HG03159 (cell line): ENCODE data around the gene RNASE9.
"Not testable (repeated sequence)": the region's sequence is repeated elsewhere in the genome, so short reads cannot be mapped to it uniquely, and the experiment has no call there.

Experiments
- ATAC-seq: cut with Tn5 transposase; IDR thresholded peaks from one replicate; pipeline ENCODE4 v1.9.1; 2021; ENCODE audit warnings: mild to moderate bottlenecking, moderate library complexity; ENCODE audit not compliant: unreplicated experiment

The RNASE9 gene

DNA sequence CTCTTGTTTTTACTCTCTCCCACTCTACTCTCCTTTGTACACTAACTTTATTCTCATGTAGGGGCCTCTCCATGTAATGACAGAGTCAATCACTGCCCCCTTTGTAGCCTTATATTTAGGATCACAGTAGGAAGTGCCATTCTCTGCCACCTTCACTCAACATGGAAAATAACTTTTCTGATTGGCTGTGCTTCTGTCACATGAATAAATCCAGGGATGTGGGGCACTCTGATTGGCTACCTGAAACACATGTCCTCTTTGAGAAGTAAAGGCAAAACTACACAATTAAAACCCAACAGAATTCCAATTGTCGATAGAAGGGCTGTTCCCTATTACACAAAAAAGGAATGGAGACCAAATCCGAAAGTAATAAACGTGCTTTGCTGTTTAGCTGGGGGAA lies at the start of gene RNASE9:
TSS of gene RNASE9 (minus strand) at position 87 of the 400 bp plus-strand sequence.
- ATAC-seq, result no peak

- no peak for ATAC-seq
These were observed 49.3 kb upstream of the RNASE9 start for GRCh38 chr14:20610002-20610765.

- ATAC-seq, result no peak
These were observed 48.6 kb upstream of the RNASE9 start for GRCh38 chr14:20609215-20610001.

- no peak for ATAC-seq
These were observed 47.7 kb upstream of the RNASE9 start for GRCh38 chr14:20608383-20609110.

DNA sequence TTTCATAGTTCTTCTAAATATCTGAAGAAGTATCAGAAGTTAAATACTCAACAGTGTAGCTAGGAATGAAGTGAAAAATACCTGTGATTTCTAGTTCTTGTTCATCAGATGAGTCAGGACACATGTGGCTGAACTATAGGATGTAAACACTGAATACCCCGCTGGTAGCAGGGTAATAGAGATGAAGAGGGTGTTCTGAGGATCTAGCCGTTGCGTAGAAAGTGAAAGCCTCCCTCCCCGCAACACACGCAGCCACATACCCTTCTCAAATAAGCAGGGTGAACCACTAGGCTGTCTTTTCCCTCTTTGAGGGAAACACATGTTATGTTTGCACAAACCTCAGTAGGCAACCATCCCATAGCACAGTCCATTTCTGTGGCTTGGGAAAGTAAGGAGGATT lies 46.8 kb upstream of the RNASE9 start:
- ATAC-seq, result no peak

DNA sequence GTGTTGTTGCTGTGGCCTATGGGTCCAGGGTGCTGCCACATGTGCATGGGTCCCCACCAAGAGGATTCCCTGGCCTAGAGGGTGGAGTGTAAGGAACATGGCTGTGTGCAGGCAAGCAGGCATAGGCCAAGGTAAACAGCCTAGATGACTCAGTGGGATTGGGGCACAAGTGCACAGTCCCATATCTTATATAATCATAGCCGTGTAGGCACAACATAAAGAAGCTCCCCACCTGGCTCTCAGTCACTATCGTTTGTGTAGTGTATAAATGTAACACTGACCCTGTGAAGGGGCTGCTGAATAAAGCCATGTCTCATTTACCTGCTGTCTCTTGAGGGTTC lies 46.0 kb upstream of the RNASE9 start:
- ATAC-seq, result no peak

DNA sequence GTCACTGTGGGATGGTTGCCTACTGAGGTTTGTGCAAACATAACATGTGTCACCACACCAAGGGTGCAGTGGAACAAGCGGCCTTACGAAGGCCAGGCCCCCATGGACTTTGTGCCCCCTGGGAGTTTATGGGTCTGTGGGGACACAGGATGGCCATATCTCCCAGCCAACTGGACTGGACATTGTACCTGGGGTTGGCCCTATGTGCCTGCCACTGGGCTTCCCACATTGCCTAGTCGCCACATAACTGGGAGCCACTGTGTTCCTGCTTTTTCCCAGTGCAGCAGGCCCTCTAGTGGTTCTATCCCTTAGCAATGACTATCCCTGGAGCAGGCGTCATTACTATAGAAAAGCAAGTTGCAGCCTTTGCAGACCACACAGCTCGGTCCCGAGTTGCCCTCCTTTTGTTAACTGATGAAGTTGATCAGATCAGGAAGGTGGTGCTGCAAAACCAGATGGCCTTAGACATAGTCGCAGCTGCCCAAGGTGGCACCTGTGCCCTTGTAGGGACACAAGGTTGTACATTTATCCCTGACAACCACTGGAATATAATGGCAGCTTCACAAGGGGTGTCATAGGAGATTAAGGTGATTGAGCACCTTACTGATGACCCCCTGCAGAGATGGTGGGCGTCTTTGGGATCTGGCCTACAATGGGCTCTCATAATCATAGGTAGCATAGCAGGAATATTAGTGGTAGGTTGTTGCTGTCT lies 45.5 kb upstream of the RNASE9 start:
- no peak for ATAC-seq

GRCh38 chr14:20603813-20604690 lies 43.2 kb upstream of the RNASE9 start:
- ATAC-seq, result no peak

- ATAC-seq, result no peak
These were observed 41.7 kb upstream of the RNASE9 start for GRCh38 chr14:20602583-20602982.

DNA sequence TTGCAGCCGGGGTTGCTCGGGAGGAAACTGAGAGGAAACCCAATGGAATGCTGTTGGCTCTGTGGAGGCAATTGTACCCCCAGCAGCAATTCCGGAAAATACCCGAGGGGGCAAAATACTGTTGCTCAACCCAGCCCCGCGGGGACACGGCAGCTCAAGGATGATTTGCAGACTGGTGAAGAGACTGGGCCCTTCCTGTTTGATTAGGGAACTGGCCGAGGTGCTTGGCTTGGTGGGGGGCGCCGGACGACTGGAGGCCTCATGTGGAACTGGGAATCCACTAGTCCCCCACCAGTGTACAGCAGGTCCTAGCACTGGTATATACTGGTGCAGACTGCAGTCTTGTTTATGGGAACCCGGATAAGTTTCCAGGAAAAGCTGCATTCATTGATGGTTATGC lies 40.7 kb upstream of the RNASE9 start:
- no peak for ATAC-seq

GRCh38 chr14:20597108-20597507 lies 36.3 kb upstream of the RNASE9 start:
- ATAC-seq, result no peak

- not testable (repeated sequence) for ATAC-seq
These were observed 34.9 kb upstream of the RNASE9 start for GRCh38 chr14:20595726-20596125.

- ATAC-seq, result no peak
These were observed 31.7 kb upstream of the RNASE9 start for GRCh38 chr14:20592574-20592973.

- ATAC-seq, result no peak
These were observed 30.4 kb upstream of the RNASE9 start, which contains the start of gene RNASE12 for GRCh38 chr14:20591235-20591634. RNASE12 (minus strand) TSS chr14:20591376; CDS start chr14:20590723, 653 bp downstream.

DNA sequence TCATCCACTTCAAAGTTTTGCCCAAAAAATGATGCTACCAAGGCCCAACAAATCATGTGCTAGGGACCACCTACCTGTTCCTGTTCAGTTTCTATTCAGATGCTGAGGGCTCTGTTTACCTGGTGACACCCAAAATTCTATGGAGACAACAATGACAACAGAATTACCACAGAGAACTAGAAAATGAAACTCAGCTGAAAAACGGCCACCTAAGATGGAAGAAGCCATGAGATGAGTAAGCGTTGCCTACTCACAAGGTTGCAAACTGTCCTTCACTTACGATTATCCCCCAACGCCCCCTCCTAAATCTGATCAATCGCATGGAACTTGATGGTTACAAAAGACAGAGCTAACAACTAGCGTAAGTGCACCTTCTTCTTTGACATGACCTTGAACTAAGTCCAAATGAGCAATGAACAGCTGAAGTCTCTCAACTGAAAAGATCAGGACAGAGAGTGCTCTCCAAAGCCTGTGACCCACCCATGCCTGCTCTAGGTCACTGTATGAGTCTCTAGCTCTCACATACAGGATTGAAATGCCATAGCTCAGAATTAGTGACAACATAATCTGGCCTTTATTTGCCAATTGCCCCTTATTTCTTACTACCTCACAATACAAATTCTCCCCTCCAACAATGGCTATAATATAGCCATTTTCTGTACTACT lies 26.8 kb upstream of the RNASE9 start, which contains the start of gene RNASE11:
TSS of gene RNASE11 (minus strand) at position 513 of the 666 bp plus-strand sequence.
- ATAC-seq, result no peak

DNA sequence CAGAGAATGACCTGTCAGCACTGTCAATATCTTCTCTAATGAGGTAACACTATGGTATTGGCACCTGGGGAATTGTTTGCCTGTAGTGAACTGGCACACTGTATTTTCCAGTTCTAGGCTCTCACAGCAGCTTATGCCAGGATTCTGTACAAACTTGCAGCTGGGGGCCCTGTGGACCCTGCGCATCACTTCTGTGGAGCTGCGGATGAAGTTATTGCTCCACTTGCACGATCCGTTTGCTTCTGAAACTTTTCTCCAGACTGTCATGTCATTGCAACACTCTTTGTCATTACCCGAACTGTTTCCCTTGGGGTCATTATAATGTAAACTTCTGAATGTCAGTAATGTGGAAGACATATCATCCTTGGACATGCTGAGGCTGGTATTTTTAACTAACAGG lies 23.1 kb upstream of the RNASE9 start:
- ATAC-seq, result no peak

GRCh38 chr14:20583142-20583541 lies 22.3 kb upstream of the RNASE9 start:
- ATAC-seq, result no peak

DNA sequence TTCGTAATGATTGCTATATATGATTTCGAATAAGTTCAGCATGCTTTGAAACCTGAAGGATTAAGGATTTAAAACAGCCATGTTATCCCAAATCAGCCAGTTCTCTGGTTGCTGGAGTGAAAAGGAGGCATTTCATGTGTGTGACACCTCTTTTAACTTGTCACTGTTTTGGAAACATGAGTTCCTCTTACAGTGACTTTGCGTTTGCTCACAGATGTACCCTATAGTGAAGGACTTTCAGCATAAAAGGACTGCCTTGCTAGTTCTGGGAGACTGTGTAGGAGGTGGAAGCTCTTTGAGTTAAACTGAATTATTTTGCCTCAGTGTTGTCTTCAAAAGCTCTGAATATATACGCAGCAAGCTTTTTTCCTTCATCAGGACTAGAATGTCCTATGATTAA lies 19.4 kb upstream of the RNASE9 start:
- ATAC-seq, result no peak

GRCh38 chr14:20578784-20579502 lies 18.1 kb upstream of the RNASE9 start:
- ATAC-seq, result no peak
